ENCODE measurements around the gene IQGAP1. TPM values are rescaled to one million over a fixed set of nuclear protein-coding genes. Genes with fewer than 3 reads are reported as not detected.

The IQGAP1 gene
- total RNA-seq, 1 donor: 297 TPM

DNA sequence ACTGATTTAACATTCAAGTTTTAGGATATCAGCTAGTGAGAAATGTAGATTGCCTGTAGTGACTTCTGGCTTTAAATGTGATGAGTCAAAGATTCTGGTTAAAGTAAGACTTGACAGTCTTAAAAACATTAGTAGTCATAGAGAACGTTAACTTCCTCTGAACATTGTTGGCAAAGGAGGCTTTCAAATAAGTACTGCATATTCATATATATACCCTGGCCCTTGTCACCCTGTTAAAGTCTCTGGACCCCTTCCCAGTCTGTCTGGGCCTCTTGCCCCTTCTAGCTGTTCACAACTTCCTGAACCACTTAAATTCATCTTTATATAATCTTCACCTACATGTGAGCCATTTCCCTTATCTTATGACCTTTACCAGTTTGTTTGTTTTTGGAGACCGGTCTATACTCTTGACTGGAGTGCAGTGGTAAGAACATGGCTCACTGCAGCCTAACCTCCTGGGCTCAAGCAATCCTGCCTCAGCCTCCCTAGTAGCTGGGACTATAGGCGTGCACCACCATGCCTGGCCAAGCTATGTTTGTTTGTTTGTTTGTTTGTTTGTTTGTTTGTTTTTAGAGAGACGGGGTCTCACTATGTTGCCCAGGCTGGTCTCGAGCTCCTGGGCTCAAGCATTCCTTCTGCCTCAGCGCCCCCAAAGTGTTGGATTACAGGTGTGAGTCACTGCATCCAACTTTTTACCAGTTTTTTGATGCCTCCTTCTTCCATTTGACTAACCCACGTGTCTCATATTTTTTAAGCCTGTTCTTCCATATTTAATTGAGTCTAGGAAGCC, 77.3 kb downstream of the IQGAP1 start:
- TF ChIP-seq, protein P1, sequence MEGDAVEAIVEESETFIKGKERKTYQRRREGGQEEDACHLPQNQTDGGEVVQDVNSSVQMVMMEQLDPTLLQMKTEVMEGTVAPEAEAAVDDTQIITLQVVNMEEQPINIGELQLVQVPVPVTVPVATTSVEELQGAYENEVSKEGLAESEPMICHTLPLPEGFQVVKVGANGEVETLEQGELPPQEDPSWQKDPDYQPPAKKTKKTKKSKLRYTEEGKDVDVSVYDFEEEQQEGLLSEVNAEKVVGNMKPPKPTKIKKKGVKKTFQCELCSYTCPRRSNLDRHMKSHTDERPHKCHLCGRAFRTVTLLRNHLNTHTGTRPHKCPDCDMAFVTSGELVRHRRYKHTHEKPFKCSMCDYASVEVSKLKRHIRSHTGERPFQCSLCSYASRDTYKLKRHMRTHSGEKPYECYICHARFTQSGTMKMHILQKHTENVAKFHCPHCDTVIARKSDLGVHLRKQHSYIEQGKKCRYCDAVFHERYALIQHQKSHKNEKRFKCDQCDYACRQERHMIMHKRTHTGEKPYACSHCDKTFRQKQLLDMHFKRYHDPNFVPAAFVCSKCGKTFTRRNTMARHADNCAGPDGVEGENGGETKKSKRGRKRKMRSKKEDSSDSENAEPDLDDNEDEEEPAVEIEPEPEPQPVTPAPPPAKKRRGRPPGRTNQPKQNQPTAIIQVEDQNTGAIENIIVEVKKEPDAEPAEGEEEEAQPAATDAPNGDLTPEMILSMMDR (IDR thresholded peaks at IDR 0.05; ENCODE audit: insufficient read depth, low read depth, low read length): no peak
- DNase-seq (ENCODE audit: low read depth): peak; percentile 70
- no peak overlapping the region for H3K4me3 ChIP-seq (ENCODE audit: low read depth, low read length)

DNA sequence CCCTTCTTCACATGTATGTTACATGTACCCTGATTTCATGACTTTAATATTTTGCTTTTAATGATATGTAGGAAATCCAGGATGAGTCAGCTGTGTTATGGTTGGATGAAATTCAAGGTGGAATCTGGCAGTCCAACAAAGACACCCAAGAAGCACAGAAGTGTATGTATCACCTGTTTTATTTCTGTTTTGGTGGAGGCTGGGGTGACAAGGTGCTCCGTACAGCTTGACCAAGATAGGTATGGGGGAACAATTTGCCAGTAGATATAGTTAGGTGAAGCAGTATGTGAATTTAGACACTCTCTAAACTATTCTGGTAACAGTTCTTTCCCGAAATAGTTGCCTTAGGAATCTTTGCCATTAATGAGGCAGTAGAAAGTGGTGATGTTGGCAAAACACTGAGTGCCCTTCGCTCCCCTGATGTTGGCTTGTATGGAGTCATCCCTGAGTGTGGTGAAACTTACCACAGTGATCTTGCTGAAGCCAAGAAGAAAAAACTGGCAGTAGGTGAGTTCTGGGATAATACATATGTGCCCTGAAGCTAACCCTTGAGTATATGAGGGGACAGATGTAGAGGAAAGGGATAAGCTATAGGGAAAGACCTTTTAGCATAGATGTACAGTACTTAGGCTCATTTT, 78.0 kb downstream of the IQGAP1 start:
- peak; percentile 33 for DNase-seq (ENCODE audit: low read depth)
- TF ChIP-seq, protein P1 (IDR thresholded peaks at IDR 0.05; ENCODE audit: insufficient read depth, low read depth, low read length): no peak
- no peak overlapping the region for H3K4me3 ChIP-seq (ENCODE audit: low read depth, low read length)

DNA sequence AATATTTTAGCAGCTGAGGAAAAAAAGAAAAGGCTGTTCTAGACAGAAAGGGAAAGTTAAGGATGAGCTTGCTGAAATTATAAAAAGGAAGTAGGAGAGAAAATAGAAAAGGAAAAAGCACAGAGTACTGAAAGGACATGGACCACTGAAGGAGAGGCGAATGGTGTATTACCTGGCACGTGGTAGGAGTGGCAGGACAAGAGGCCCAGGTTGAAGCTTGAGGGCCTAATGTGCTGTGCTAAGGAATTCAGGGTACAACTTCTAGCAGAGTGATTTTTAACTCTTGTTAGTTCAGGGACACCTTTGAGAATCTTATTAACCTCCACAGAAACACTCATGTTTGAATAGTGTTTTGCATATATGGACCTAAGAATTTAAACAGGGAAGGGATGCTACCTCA, 81.7 kb downstream of the IQGAP1 start:
- no peak overlapping the region for H3K4me3 ChIP-seq (ENCODE audit: low read depth, low read length)
- TF ChIP-seq, protein P1 (IDR thresholded peaks at IDR 0.05; ENCODE audit: insufficient read depth, low read depth, low read length): no peak
- DNase-seq (ENCODE audit: low read depth): no peak

DNA sequence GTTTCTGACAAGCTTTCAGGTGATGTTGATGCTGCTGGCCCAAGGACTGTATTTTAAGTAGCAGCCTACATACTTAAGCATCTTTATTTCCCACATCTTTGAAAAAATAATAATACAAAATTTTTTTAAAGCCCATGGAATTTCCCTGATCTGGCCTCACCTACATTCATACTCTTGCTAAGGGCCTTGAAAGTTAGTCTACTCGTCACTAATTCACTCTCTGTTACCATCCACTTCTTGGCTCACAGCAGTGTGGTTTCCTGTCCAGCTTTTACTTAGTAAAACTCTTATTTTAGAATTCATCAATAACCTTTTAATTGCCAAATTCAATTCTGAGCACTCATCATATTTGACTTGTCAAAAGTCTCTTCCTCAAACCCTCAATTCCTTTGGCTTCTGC, 82.4 kb downstream of the IQGAP1 start:
- TF ChIP-seq, protein P1 (IDR thresholded peaks at IDR 0.05; ENCODE audit: insufficient read depth, low read depth, low read length): no peak
- no peak overlapping the region for H3K4me3 ChIP-seq (ENCODE audit: low read depth, low read length)

DNA sequence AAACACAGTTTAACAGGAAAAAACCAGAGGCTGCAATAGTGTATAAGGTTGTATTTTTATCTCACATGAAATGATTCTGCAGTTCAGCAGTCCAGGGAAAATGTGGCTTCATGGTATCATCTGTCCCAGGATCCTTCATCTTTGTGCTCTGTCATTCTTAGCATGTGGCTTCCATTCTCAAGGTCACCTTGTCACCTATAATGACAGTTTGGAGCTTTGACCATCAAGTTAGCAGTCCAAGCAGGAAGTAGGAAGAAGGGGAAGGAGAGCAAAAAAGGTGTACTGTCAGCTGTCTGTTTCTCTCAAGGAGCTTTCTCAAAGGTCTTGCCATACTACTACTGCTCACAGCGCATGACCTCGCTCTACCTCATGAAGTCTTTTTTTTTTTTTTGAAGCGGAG, 83.1 kb downstream of the IQGAP1 start:
- H3K4me3 ChIP-seq (ENCODE audit: low read depth, low read length): no peak overlapping the region
- TF ChIP-seq, protein P1 (IDR thresholded peaks at IDR 0.05; ENCODE audit: insufficient read depth, low read depth, low read length): no peak
- no peak for DNase-seq (ENCODE audit: low read depth)

More for the DNA sequence above, 82.4 kb downstream of the IQGAP1 start:
- DNase-seq (ENCODE audit: low read depth): no peak

DNA sequence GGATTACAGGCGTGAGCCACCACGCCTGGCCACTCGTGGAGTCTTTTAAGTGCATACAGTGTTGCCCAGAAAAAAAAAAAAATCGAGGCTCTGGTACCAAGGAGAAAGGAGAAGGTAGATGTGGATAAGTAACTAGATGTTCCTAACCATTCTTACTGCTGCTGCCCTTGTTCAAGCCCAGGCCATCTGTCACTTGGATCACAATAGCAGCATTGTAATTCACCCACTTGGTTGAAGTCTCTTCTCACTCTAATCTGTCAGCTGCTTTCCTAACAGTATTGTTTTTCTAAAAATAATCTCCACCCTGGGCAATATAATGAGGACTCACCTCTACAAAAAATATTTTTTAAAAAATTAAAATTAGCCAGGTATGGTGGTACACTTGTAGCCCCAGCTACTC, 83.7 kb downstream of the IQGAP1 start:
- no peak overlapping the region for H3K4me3 ChIP-seq (ENCODE audit: low read depth, low read length)
- no peak for DNase-seq (ENCODE audit: low read depth)
- TF ChIP-seq, protein P1 (IDR thresholded peaks at IDR 0.05; ENCODE audit: insufficient read depth, low read depth, low read length): no peak
